ENCODE results near the gene PATL2. TPM values are rescaled to one million over a fixed set of nuclear protein-coding genes. Genes with fewer than 3 reads are reported as not detected.
"Not testable (repeated sequence)": the region's sequence is repeated elsewhere in the genome, so short reads cannot be mapped to it uniquely, and the experiment has no call there.

Gene PATL2
- total RNA-seq, 1 donor from 2014 or later, result 0.72 TPM

DNA sequence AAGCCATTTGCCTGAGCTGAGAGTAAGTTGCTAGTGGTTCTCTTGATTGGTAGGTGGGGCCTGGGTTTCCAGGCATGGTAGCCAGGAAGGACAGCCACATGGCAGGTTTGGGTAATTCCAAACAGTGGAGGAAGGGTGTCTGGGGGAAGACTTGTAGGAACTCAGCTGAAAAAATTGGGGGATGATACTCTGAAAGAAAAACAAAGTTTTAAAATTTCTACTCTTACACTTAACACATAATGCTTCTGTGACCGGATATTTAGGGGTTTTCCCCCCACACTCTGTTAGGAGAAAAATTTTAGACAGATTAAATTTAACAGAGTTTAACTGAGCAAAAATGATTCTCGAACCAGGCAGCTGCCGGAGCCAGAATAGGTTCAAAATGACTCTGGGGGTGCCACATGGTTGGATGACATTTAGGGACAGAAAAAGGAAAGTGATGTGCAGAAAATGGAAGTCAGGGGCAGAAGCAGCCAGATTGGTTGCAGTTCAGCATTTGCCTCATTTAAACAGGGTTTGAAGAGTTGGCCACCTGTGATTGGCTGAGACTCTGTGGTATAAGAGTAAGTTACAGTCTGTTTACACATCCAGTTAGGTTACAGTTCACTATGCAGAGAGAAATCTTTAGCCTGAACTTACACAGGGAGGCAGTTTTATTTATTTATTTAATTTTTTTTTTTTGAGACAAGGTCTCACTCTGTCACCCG, 8.3 kb upstream of the PATL2 start:
- DNase-seq (ENCODE audit: low spot score), result no peak

DNA sequence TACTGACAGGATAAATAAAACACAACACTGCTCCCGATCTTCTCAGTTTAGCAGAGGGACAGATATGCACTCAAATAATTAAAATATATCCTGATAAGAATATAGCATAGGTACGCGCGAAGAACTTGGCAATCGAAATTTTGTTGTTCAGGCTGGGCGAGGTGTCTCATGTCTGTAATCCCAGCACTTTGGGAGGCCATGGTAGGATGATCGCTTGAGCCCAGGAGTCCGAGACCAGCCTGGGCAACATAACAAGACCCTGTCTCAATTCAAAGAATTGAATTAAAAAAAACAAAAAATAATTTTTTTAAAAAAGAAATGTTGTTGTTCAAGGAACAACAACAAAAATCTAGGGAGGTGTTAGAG, 7.8 kb upstream of the PATL2 start:
- no peak for DNase-seq (ENCODE audit: low spot score)

DNA sequence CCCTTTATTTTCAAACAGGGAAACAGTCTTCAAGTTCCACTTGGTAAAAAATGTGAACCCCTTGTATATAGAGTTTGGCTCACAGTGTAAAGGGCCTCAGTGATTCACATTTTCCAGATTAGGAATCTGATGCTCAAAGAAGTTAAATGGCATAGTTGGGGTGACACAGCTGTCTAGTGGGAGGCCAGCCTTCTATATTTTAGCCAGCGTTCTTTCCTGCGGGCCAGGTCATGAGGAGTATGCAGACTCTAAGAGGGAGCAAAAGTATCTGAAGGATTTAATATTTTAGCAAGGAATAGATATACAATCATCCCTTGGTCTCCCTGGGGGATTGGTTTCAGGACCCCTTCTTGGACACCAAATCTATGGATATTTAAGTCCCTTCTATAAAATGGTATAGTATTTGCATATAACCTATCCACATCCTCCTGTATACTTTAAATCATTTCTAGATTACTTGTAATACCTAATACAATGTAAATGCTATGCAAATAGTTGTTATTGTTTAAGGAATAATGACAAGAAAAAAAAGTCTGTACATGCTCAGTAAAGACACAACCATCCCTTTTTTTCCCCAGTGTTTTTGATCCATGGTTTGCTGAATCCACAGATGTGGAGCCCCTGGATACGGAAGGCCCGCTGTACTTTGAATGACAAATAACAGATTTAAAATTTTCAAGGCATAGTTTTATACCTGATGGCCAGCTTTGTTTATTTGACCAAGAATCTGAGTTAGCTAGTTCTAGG, 7.2 kb upstream of the PATL2 start:
- no peak for DNase-seq (ENCODE audit: low spot score)

DNA sequence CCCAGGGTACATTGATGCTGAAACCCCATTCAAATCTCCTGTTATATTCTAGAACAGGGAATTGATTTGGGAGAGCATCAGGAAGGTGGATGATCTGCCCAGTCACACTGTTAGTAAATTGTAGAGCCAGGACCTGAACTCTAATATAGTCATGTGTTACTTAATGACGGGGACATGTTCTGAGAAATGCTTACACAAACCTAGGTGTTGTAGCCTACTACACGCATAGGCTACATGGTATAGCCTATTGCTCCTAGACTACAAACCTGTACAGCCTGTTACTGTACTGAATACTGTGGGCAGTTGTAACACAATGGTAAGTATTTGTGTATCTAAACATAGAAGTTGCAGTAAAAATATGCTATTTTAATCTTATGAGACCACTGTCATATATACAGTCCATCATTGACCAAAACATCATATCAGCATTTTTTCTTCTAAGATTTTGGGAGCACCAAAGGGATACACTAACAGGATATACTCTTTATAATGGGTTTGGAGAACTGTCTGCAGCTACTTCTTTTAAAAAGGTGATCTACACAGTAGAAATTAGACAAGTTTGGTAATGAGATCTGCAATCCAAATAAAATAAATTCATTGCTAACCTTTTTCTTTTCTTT, 6.0 kb upstream of the PATL2 start:
- DNase-seq (ENCODE audit: low spot score), result no peak

DNA sequence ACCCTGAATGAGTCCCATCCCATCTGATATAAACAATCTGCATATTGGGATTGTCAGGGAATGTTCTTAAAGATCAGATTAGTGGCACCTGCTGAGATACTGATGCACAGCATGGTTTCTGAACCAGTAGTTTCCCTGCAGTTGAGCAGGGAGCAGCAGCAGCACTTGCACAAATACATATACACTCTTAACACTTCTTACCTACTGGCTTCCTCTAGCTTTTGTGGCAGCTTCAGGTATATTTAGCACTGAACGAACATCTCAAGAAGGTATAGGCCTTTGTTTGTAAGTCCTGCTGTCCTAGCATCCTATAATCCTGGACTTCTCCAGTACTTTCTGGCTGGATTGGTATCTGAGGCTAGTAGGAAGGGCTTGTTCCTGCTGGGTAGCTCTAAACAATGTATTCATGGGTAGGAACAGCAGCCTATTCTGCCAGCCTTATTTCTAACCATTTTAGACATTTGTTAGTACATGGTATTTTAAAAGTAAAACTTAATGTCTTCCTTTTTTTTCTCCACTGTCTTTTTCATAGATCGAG, 4.7 kb upstream of the PATL2 start:
- no peak for DNase-seq (ENCODE audit: low spot score)

DNA sequence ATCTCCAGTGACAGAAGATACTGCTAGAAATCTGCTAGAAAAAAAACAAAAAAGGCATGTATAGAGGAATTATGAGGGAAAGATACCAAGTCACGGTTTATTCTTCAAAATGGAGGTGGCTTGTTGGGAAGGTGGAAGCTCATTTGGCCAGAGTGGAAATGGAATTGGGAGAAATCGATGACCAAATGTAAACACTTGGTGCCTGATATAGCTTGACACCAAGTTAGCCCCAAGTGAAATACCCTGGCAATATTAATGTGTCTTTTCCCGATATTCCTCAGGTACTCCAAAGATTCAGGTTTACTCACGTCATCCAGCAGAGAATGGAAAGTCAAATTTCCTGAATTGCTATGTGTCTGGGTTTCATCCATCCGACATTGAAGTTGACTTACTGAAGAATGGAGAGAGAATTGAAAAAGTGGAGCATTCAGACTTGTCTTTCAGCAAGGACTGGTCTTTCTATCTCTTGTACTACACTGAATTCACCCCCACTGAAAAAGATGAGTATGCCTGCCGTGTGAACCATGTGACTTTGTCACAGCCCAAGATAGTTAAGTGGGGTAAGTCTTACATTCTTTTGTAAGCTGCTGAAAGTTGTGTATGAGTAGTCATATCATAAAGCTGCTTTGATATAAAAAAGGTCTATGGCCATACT, 4.1 kb upstream of the PATL2 start:
- no peak for DNase-seq (ENCODE audit: low spot score)

DNA sequence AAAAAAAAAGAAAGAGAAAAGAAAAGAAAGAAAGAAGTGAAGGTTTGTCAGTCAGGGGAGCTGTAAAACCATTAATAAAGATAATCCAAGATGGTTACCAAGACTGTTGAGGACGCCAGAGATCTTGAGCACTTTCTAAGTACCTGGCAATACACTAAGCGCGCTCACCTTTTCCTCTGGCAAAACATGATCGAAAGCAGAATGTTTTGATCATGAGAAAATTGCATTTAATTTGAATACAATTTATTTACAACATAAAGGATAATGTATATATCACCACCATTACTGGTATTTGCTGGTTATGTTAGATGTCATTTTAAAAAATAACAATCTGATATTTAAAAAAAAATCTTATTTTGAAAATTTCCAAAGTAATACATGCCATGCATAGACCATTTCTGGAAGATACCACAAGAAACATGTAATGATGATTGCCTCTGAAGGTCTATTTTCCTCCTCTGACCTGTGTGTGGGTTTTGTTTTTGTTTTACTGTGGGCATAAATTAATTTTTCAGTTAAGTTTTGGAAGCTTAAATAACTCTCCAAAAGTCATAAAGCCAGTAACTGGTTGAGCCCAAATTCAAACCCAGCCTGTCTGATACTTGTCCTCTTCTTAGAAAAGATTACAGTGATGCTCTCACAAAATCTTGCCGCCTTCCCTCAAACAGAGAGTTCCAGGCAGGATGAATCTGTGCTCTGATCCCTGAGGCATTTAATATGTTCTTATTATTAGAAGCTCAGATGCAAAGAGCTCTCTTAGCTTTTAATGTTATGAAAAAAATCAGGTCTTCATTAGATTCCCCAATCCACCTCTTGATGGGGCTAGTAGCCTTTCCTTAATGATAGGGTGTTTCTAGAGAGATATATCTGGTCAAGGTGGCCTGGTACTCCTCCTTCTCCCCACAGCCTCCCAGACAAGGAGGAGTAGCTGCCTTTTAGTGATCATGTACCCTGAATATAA, 2.2 kb upstream of the PATL2 start:
- peak; percentile 55 for DNase-seq (ENCODE audit: low spot score)

DNA sequence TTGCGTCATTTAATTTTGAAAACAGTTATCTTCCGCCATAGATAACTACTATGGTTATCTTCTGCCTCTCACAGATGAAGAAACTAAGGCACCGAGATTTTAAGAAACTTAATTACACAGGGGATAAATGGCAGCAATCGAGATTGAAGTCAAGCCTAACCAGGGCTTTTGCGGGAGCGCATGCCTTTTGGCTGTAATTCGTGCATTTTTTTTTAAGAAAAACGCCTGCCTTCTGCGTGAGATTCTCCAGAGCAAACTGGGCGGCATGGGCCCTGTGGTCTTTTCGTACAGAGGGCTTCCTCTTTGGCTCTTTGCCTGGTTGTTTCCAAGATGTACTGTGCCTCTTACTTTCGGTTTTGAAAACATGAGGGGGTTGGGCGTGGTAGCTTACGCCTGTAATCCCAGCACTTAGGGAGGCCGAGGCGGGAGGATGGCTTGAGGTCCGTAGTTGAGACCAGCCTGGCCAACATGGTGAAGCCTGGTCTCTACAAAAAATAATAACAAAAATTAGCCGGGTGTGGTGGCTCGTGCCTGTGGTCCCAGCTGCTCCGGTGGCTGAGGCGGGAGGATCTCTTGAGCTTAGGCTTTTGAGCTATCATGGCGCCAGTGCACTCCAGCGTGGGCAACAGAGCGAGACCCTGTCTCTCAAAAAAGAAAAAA, 1.4 kb upstream of the PATL2 start:
- DNase-seq (ENCODE audit: low spot score), result peak; percentile 88

DNA sequence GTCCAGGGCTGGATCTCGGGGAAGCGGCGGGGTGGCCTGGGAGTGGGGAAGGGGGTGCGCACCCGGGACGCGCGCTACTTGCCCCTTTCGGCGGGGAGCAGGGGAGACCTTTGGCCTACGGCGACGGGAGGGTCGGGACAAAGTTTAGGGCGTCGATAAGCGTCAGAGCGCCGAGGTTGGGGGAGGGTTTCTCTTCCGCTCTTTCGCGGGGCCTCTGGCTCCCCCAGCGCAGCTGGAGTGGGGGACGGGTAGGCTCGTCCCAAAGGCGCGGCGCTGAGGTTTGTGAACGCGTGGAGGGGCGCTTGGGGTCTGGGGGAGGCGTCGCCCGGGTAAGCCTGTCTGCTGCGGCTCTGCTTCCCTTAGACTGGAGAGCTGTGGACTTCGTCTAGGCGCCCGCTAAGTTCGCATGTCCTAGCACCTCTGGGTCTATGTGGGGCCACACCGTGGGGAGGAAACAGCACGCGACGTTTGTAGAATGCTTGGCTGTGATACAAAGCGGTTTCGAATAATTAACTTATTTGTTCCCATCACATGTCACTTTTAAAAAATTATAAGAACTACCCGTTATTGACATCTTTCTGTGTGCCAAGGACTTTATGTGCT, 721 bp upstream of the PATL2 start:
- peak; percentile 53 for DNase-seq (ENCODE audit: low spot score)

DNA sequence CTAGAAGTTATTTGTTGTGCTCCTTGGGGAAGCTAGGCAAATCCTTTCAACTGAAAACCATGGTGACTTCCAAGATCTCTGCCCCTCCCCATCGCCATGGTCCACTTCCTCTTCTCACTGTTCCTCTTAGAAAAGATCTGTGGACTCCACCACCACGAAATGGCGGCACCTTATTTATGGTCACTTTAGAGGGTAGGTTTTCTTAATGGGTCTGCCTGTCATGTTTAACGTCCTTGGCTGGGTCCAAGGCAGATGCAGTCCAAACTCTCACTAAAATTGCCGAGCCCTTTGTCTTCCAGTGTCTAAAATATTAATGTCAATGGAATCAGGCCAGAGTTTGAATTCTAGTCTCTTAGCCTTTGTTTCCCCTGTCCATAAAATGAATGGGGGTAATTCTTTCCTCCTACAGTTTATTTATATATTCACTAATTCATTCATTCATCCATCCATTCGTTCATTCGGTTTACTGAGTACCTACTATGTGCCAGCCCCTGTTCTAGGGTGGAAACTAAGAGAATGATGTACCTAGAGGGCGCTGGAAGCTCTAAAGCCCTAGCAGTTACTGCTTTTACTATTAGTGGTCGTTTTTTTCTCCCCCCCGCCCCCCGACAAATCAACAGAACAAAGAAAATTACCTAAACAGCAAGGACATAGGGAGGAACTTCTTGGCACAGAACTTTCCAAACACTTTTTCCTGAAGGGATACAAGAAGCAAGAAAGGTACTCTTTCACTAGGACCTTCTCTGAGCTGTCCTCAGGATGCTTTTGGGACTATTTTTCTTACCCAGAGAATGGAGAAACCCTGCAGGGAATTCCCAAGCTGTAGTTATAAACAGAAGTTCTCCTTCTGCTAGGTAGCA, 657 bp downstream of the PATL2 start:
- DNase-seq (ENCODE audit: low spot score), result peak; percentile 23

DNA sequence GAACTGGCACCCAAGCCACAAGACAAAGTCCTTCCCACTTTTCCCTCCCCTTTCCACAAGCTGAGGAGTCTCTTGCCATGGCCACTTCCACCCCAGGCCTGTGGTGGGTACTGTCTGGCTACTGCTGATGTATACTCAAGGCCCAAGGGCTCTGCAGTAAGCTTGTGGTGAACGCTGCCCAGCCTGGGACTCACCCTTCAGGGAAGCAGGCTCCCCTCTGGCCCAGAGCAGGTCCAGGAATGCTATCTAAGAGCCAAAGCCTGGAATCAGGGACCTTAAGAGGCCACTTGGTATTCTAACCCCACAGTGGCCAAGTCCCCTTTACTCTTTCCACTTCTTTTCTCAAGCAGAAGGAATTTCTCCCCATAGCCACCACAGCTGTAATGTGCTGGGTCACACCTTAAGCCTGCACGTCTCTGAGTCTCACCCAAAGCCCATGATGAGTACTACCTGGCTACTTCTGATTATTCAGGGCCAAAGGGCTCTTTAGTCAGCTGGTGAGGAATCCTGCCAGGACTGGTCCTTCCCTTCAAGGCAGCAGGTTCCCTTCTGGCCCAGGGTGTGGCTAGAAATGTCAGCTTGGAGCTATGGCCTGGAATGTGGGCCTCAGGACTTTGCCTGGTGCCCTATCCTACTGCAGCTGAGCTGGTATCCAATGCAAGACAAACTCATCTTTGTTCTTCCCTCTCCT, 4.0 kb downstream of the PATL2 start:
- no peak for DNase-seq (ENCODE audit: low spot score)

DNA sequence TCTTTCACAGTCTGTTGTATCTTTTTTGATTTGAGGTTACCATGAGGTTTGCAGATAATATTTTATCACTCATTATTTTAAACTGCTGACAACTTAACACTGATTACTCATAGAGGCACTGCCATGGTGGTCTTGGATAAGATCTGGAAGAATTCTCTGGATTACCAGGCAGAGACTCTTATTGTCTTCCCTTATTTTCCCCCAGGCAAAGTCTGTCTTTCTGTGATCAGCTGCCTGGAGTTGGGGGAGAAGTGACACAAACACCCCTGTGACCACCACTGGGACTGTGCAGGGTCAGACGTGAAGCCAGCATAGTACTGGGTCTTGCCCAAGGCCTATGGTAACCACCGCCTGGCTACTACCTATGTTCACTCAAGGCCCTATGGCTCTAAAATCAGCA, 4.7 kb downstream of the PATL2 start:
- no peak for DNase-seq (ENCODE audit: low spot score)

DNA sequence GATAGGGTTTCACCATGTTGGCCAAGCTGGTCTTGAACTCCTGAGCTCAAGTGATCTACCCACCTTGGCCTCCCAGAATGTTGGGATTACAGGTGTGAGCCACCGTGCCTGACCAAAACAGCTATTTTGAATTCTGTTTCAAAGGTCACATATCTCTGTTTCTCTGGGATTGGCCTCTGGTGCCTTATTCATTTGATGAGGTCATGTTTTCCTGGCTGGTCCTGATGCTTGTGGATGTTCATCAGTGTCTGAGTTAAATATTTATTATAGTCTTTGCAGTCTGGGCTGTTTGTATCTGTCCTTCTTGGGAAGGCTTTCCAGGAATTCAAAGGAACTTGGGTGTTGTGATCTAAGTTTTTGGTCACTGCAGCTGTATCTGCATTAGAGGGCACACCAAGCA, 5.1 kb downstream of the PATL2 start:
- no peak for DNase-seq (ENCODE audit: low spot score)

DNA sequence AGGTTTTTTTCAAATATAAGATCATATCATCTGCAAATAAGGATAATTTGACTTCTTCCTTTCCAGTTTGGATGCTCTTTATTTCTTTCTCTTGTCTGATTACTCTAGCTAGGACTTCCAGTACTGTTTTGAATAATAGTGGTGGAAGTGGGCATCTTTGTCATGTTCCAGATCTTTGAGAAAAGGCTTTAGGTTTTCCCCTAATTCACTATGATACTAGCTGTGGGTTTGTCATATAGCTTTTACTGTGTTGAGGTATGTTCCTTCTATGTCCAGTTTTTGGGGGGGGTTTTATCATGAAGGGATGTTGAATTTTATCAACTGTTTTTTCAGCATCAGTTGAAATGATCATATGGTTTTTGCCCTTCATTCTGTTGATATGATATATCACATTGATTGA, 10.4 kb downstream of the PATL2 start:
- DNase-seq (ENCODE audit: low spot score), result not testable (repeated sequence)

DNA sequence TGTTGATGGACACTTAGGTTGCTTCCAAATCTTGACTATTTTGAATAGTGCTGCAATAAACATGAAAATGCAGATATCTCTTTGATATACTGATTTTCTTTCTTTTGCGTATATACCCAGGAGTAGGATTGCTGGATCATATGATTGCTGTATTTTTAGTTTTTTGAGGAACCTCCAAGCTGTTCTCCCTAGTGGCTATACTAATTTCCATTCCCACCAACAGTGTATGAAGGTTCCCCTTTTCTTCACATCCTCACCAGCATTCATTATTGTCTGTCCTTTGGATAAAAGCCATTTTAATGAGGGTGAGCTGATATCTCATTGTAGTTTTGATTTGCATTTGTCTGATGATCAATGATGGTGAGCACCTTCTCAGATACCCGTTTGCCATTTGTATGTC, 12.5 kb downstream of the PATL2 start:
- no peak for DNase-seq (ENCODE audit: low spot score)

DNA sequence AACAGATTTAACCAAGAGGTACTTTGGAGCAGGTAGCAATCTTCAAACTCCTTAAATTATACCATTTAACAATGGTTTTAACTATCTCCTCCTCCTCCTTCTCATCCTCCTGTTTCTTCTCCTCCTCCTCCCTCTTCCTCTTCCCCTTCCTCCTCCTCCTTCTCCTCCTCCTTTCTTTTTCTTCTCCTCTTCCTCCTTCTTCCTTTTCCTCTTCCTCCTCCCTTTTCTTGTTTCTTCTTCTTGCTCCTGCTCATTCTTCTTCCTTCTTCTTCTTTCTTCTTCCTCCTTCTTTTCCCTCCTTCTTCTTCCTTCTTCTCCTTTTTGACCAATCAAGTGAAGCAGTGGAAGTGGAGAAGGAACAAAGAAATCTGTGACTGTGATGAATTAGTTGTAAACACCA, 14.1 kb downstream of the PATL2 start:
- no peak for DNase-seq (ENCODE audit: low spot score)

DNA sequence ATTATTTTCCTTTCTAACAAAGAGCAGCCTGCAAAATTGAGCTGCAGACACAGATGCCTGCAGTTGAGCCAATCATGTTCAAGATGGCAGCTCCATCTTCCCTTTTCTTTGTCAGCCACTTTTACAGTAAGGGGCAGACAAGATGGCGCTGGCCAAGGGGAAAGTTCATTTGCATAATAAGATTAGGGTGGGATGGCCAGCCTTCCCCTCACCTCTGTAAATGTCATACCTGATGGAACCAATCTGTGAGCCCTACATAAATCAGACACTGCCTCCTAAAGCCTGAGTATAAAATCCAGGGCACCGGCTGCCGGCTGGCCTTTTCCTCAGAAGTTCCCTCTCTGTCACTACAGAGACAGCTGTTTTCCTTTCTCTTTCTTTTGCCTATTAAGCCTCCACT, 15.8 kb downstream of the PATL2 start:
- no peak for DNase-seq (ENCODE audit: low spot score)

DNA sequence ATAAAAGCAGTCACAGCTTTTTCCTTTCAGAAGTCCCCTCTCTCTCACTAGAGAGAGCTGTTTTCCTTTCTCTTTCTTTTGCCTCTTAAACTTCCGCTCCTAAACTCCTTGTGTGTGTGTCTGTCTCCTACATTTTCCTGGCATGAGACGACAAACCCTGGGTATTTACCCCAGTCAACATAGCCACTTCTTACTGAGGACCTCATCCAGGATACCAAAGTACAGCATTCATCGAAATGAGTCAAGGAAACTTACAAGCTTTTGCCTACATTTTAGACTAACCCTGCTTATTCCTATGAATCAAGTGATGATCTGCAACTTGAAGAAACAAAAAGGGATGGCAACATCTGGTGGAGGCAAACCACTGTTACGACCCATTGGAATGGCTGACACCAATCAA, 16.7 kb downstream of the PATL2 start:
- no peak for DNase-seq (ENCODE audit: low spot score)

DNA sequence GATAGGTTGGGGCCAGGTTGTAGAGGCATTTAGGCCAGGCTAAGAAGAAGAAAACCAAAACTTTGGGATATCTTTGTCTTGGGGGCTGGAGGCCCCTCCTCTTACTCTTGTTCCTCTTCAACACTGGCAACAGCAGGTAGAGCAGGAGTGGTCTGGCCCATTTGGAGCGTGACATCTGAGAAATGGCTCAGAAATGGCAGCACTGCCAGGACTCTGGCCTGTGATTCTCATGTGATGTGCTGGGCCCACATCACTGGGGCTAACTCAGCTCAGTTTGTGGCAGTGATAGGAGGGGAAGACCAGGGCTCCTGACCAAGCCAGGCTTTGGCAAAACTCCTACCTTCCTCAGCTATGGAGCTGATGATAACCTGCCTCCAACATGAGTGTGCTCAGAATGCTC, 18.5 kb downstream of the PATL2 start:
- no peak for DNase-seq (ENCODE audit: low spot score)
